SK-N-SH treated with all-trans-retinoic acid at 6 μM for 48 hours (cell line): ENCODE data around the gene UBE2E3.

Experiments
- ATAC-seq: fragments of 200-7000 bp; cut with Tn5 transposase; 3 replicates; pipeline ENCODE4 v1.9.1; 2020; ENCODE audit warnings: mild to moderate bottlenecking, moderate library complexity
- ARNTL ChIP-seq: fragments of 450-650 bp; formaldehyde crosslinking; IDR thresholded peaks from 2 replicates; pipeline ENCODE4 v1.5.0; 2020; ENCODE audit warnings: low read depth, mild to moderate bottlenecking, moderate library complexity, borderline replicate concordance
- BACH2 ChIP-seq: fragments of 250-450 bp; sonication (Bioruptor Pico); IDR thresholded peaks from 2 replicates; pipeline ENCODE4 v1.9.0; 2021; ENCODE audit warnings: mild to moderate bottlenecking, borderline replicate concordance
- CREB5 ChIP-seq: fragments of 250-450 bp; sonication (Bioruptor Pico); IDR thresholded peaks from 2 replicates; pipeline ENCODE4 v1.5.1; 2020; ENCODE audit warnings: low read depth, mild to moderate bottlenecking, moderate library complexity
- CSRNP3 ChIP-seq: fragments of 250-450 bp; sonication (Bioruptor Pico); IDR thresholded peaks from 2 replicates; pipeline ENCODE4 v1.5.1; 2021; ENCODE audit warnings: mild to moderate bottlenecking, moderate library complexity
- ESRRG ChIP-seq: fragments of 250-450 bp; sonication (Bioruptor Pico); IDR thresholded peaks from 2 replicates; pipeline ENCODE4 v1.6.1; 2021; ENCODE audit warnings: mild to moderate bottlenecking
- GLIS3 ChIP-seq: fragments of 250-450 bp; sonication (Bioruptor Pico); IDR thresholded peaks from 2 replicates; pipeline ENCODE4 v1.5.0; 2020; ENCODE audit warnings: mild to moderate bottlenecking, moderate library complexity
- ISL1 ChIP-seq: fragments of 250-450 bp; sonication (Bioruptor Pico); IDR thresholded peaks from 2 replicates; pipeline ENCODE4 v2.1.2; 2022; ENCODE audit warnings: mild to moderate bottlenecking, moderate library complexity
- OSR1 ChIP-seq: fragments of 250-450 bp; sonication (Bioruptor Pico); IDR thresholded peaks from 2 replicates; pipeline ENCODE4 v1.8.0; 2022; ENCODE audit warnings: moderate library complexity, mild to moderate bottlenecking, inconsistent platforms
- PATZ1 ChIP-seq: fragments of 250-450 bp; sonication (Bioruptor Pico); IDR thresholded peaks from 2 replicates; pipeline ENCODE4 v1.8.0; 2020; ENCODE audit warnings: mild to moderate bottlenecking, moderate library complexity, borderline replicate concordance
- POU6F1 ChIP-seq: fragments of 250-450 bp; sonication (Bioruptor Pico); IDR thresholded peaks from 2 replicates; pipeline ENCODE4 v1.8.0; 2021; ENCODE audit warnings: low read depth, mild to moderate bottlenecking, moderate library complexity, borderline replicate concordance
- PPARA ChIP-seq: fragments of 250-450 bp; sonication (Bioruptor Pico); IDR thresholded peaks from 2 replicates; pipeline ENCODE4 v1.5.0; 2020; ENCODE audit warnings: mild to moderate bottlenecking, borderline replicate concordance
- SNAI2 ChIP-seq: fragments of 250-450 bp; sonication (Bioruptor Pico); IDR thresholded peaks from 2 replicates; pipeline ENCODE4 v1.5.0; 2020; ENCODE audit warnings: mild to moderate bottlenecking, moderate library complexity
- TCF4 ChIP-seq: fragments of 250-450 bp; sonication (Bioruptor Pico); IDR thresholded peaks from 2 replicates; pipeline ENCODE4 v1.8.0; 2021; ENCODE audit warnings: mild to moderate bottlenecking, moderate library complexity, borderline replicate concordance
- TOX ChIP-seq: fragments of 250-450 bp; sonication (Bioruptor Pico); IDR thresholded peaks from 2 replicates; pipeline ENCODE4 v1.8.0; 2021; ENCODE audit warnings: mild to moderate bottlenecking, moderate library complexity, borderline replicate concordance
- TSHZ2 ChIP-seq: fragments of 250-450 bp; sonication (Bioruptor Pico); IDR thresholded peaks from 2 replicates; pipeline ENCODE4 v1.5.0; 2020; ENCODE audit warnings: mild to moderate bottlenecking, moderate library complexity
- ZC3H10 ChIP-seq: fragments of 250-450 bp; sonication (Bioruptor Pico); IDR thresholded peaks from 2 replicates; pipeline ENCODE4 v1.5.1; 2021; ENCODE audit warnings: mild to moderate bottlenecking, moderate library complexity
- ZFP3 ChIP-seq: fragments of 250-450 bp; sonication (Bioruptor Pico); IDR thresholded peaks from 2 replicates; pipeline ENCODE4 v1.5.0; 2020; ENCODE audit warnings: mild to moderate bottlenecking, moderate library complexity
- ZNF565 ChIP-seq: fragments of 450-650 bp; formaldehyde crosslinking; conservative IDR thresholded peaks from 2 replicates; pipeline ENCODE4 v1.5.0; 2020; ENCODE audit warnings: low read depth, mild to moderate bottlenecking, moderate library complexity
- ZNF70 ChIP-seq: fragments of 450-650 bp; formaldehyde crosslinking; IDR thresholded peaks from 2 replicates; pipeline ENCODE4 v1.5.0; 2020; ENCODE audit warnings: mild to moderate bottlenecking, moderate library complexity
- ZNF8 ChIP-seq: fragments of 450-650 bp; formaldehyde crosslinking; IDR thresholded peaks from 2 replicates; pipeline ENCODE4 v1.5.0; 2020; ENCODE audit warnings: mild to moderate bottlenecking, moderate library complexity

Gene UBE2E3

GRCh38 chr2:180953550-180953949 is 26.9 kb upstream of the UBE2E3 start:
- TF ChIP-seq ESRRG (no peak), ARNTL (CRISPR knock-in tag) (no peak), SNAI2 (CRISPR knock-in tag) (no peak), BACH2 (CRISPR knock-in tag) (no peak), TOX (CRISPR knock-in tag) (no peak), ISL1 (CRISPR knock-in tag) (no peak), PPARA (CRISPR knock-in tag) (no peak), ZC3H10 (no peak), PATZ1 (CRISPR knock-in tag) (no peak), TCF4 (no peak), ZNF70 (CRISPR knock-in tag) (no peak), POU6F1 (CRISPR knock-in tag) (no peak), CSRNP3 (CRISPR knock-in tag) (no peak)
- no peak for ATAC-seq

GRCh38 chr2:180955101-180955500 is 25.3 kb upstream of the UBE2E3 start:
- no peak for ATAC-seq
- TF ChIP-seq SNAI2 (CRISPR knock-in tag) (no peak), ISL1 (CRISPR knock-in tag) (no peak)

GRCh38 chr2:180959787-180960186 is 20.6 kb upstream of the UBE2E3 start:
- ATAC-seq, result no peak
- TF ChIP-seq SNAI2 (CRISPR knock-in tag) (no peak), OSR1 (CRISPR knock-in tag) (no peak)

- TF ChIP-seq ZNF70 (CRISPR knock-in tag) (no peak), PATZ1 (CRISPR knock-in tag) (no peak), PPARA (CRISPR knock-in tag) (no peak), TCF4 (no peak), POU6F1 (CRISPR knock-in tag) (no peak), GLIS3 (CRISPR knock-in tag) (no peak), ESRRG (no peak), ZC3H10 (no peak), TSHZ2 (CRISPR knock-in tag) (no peak), CREB5 (CRISPR knock-in tag) (no peak), ZFP3 (no peak), ZNF8 (CRISPR knock-in tag) (no peak), TOX (CRISPR knock-in tag) (no peak), SNAI2 (CRISPR knock-in tag) (no peak), ARNTL (CRISPR knock-in tag) (no peak), ZNF565 (CRISPR knock-in tag) (no peak), ISL1 (CRISPR knock-in tag) (no peak), CSRNP3 (CRISPR knock-in tag) (no peak)
- TF ChIP-seq, all 23 proteins: peak for 0
- ATAC-seq, result no peak
These were observed 19.4 kb upstream of the UBE2E3 start for GRCh38 chr2:180960982-180961381.
